GM12874 (cell line): Measurements from ENCODE around the gene NIPA2.

Experiments used
- TF ChIP-seq, protein P1 (sequence below): IDR thresholded peaks from 2 replicates; pipeline ENCODE4 v1.5.1; 2011; ENCODE audit warnings: low read depth, mild to moderate bottlenecking, control low read depth, low read length, moderate library complexity; ENCODE audit not compliant: insufficient read depth

Gene NIPA2

DNA sequence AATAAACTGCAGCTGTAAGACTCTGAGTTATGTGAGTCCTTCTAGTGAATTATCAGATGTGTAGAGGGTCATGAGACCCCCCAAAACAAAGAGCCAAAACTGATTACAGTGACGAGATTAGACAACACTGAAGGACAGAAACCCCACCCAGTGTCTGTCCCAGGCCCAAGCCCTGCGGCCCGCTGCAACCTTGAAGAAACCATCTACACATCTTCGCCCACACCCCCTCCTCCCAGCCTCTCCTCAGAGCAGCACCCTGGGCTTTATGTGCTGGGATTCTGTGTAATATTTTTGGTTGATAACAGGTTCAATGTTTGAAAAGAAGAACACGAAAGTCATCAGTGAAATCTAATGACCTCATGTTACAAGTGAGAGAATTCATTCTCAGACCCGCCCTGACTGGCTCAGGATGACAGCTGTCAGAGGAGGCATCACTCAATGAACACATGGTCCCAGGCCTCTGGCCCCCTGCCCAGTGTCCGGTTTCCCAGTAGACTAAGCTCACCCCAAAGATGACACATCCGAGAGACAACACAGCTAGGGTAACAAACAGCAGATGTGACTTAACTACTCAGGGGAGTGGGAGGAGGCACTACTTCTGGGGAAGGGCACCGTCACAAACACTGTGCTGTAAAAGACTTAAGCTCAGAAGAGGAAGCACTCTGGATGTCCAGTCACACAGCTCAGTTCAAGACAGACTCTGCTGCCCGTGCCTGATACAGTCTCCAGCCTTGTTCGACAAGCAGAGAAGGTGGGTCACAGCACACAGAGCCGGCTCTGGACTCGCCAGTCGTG, 48.9 kb downstream of the NIPA2 start:
- TF ChIP-seq, protein P1, sequence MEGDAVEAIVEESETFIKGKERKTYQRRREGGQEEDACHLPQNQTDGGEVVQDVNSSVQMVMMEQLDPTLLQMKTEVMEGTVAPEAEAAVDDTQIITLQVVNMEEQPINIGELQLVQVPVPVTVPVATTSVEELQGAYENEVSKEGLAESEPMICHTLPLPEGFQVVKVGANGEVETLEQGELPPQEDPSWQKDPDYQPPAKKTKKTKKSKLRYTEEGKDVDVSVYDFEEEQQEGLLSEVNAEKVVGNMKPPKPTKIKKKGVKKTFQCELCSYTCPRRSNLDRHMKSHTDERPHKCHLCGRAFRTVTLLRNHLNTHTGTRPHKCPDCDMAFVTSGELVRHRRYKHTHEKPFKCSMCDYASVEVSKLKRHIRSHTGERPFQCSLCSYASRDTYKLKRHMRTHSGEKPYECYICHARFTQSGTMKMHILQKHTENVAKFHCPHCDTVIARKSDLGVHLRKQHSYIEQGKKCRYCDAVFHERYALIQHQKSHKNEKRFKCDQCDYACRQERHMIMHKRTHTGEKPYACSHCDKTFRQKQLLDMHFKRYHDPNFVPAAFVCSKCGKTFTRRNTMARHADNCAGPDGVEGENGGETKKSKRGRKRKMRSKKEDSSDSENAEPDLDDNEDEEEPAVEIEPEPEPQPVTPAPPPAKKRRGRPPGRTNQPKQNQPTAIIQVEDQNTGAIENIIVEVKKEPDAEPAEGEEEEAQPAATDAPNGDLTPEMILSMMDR: no peak

DNA sequence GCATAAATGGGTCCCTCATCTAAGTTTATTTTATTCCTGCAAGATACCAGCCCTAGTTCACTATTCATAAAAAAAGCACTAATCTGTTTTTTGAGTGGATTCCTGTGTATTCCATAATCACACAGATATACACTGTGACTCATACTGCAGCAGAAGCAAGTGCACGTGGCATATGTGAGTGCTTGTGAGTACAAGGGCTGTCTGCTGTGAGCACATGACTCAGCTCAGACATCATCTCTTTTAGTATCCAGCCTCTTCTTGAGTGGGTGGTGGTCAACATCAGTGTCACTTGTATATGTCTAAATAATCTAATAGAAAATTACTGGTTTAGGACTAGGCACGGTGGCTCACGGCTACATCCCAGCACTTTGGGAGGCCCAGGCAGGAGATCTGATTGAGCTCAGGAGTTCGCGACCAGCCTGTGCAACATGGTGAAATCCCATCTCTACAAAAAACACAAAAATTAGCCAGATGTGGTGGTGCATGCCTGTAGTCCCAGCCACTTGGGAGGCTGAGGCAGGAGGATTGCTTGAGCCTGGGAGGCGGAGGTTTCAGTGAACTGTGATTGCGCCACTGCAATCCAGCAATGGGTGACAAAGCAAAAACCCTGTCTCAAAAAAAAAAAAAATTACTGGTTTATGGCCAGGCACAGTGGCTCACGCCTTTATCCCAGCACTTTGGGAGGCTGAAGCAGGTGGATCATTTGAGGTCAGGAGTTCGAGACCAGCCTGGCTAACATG, 49.8 kb downstream of the NIPA2 start:
- TF ChIP-seq, protein P1: no peak

DNA sequence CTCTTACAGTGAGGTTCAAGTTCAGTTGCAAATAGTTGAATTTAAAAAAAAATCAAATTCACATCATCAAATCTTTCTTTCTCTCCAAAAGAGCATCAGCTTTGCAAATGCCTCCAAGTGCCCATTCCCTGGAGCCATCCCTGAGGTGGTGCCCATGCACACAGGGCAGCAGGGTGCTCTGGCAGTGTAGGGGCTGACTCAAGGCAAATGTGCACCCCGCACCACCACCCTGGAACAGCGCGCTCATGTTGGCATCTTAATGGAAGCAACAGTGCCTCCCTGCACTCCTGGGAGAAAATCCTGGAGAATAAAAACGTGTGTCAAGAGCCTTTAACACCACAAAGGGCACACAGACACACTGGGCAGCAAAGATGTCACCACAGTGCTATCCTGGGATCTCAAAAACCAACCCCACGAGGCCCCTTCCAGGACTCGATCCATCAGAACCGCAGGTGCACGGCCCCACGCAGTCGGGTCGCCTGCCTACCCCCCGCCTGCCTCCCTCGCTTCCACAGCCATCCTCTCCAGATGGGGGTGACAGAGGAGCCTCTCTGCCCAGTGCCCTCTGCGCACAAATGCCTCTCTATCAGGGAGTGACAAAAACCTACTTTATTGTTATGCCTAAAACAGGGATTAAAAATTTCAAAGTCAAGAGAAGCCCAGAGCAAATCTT, 50.8 kb downstream of the NIPA2 start:
- TF ChIP-seq, protein P1: no peak

DNA sequence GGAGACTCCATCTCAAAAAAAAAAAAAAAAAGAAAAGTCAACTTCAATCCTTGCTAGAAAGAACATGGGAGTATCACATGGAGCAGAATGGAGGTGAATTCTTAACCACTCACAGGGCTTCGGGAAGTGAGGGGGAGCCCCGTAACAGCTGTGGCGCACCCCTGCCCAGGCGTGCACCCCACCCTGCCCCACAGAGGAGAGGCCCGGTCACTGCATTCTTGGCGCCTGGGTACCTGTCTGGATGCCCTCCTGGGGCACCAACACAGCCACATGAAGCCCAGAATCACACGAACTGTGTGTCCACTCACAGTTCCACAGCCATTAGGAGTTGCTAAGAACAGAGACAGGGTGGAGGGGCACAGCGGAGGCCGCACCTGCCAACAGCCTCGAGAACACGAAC, 51.8 kb downstream of the NIPA2 start:
- TF ChIP-seq, protein P1: no peak

DNA sequence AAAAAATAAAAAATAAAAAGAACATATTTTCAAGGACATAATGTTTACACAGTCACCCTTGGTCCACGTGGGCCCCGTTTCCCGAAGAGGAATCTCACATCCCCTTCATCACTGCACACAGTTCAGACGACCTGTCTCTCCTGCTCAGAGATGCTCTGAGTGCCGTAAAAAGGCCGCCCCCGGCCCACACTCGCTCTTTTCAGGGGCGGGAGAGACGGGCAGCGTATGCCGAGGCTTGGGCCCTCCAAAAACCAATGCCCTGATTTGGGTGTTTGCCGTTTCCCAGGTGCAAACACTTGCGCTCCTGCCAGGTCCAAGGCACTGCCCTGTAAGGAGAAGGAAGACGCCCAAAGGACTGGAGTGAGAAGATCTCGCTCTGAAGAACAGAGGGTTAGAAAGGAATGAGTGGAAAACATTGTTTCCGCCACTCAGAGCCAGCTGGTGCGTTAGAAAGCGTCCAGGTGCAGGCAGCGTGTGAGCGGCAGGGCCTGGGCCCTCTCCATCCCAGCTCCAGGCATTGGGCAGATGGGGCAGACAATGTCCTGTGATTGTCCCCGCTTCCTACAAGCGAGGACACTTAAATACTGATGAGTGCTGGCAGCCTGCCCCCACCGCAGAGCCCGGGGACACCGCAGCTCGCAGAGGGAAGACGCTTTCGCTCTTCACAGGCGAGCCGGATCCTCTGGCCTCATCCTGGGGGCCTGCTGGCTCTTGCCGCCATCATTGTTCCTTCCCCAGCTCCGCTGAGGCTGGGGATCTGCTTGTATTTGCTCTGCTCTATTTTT, 53.2 kb downstream of the NIPA2 start:
- TF ChIP-seq, protein P1: no peak

DNA sequence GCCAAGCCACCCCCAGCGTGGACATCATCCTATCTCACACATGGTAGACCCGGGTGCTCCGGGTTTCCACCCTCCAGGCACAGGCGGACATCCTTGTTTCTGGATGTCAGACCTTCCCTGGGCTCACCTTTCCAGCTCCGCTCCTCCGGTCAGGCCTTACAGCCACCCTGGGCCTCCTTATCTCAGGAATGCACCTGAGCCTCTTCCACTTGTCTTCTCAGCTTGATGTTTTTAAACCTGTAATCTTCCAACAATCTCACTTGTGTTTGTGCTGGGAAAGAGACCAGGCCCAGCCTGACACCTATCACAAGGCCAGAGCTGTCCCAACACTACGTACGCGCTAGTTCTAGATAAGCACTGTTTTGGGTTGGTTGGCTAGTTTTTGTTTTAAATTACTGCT, 53.9 kb downstream of the NIPA2 start:
- TF ChIP-seq, protein P1: no peak
